ENCODE measurements around the gene DDIT4L.

The DDIT4L gene

GRCh38 chr4:100208459-100208858 is 18.2 kb upstream of the DDIT4L start:
- TF ChIP-seq REST (IDR thresholded peaks at IDR 0.05; ENCODE audit: insufficient read depth in 1 of 2, low read depth in 2 of 2, low read length in 2 of 2) (no peak), FOXP2 (optimal IDR thresholded peaks at IDR 0.05; ENCODE audit: borderline replicate concordance, extremely low read depth, extremely low read length, insufficient read depth) (no peak), SIN3A (IDR thresholded peaks at IDR 0.05; ENCODE audit: borderline replicate concordance, insufficient read depth, low read length) (no peak), POLR2AphosphoS5 (IDR thresholded peaks at IDR 0.05; ENCODE audit: low read depth, low read length) (no peak), TAF1 (IDR thresholded peaks at IDR 0.05; ENCODE audit: borderline replicate concordance, insufficient read depth, low read length) (no peak)

DNA sequence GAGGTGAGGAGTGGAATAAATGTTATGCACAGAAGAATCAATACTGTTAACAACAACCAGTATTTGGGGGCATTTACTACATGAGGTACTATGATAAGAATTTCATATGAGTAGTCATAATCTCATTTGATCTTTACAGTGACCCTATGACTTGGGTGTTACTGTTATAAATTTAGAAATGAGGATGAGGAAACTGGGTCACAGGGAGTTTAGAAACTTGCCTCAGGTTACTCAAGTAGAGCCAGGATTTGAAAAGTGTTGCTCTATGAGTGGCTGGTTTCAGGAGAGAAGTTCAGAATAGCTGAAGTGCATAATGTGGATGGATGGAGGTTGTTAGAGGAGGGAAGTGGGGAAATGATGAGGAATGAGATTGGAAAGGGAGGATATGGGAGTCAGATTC is 16.6 kb upstream of the DDIT4L start:
- TF ChIP-seq REST (IDR thresholded peaks at IDR 0.05; ENCODE audit: insufficient read depth in 1 of 2, low read depth in 2 of 2, low read length in 2 of 2) = no peak
- TF ChIP-seq POLR2AphosphoS5 (IDR thresholded peaks at IDR 0.05; ENCODE audit: low read depth, low read length) = no peak
- TF ChIP-seq FOXP2 (optimal IDR thresholded peaks at IDR 0.05; ENCODE audit: borderline replicate concordance, extremely low read depth, extremely low read length, insufficient read depth) = no peak
- no peak for TF ChIP-seq TAF1 (IDR thresholded peaks at IDR 0.05; ENCODE audit: borderline replicate concordance, insufficient read depth, low read length)
- no peak for TF ChIP-seq SIN3A (IDR thresholded peaks at IDR 0.05; ENCODE audit: borderline replicate concordance, insufficient read depth, low read length)

- no peak for TF ChIP-seq FOXP2 (optimal IDR thresholded peaks at IDR 0.05; ENCODE audit: borderline replicate concordance, extremely low read depth, extremely low read length, insufficient read depth)
- TF ChIP-seq REST (IDR thresholded peaks at IDR 0.05; ENCODE audit: insufficient read depth in 1 of 2, low read depth in 2 of 2, low read length in 2 of 2) = no peak
- no peak for TF ChIP-seq SIN3A (IDR thresholded peaks at IDR 0.05; ENCODE audit: borderline replicate concordance, insufficient read depth, low read length)
- no peak for TF ChIP-seq POLR2AphosphoS5 (IDR thresholded peaks at IDR 0.05; ENCODE audit: low read depth, low read length)
- no peak for TF ChIP-seq TAF1 (IDR thresholded peaks at IDR 0.05; ENCODE audit: borderline replicate concordance, insufficient read depth, low read length)
These were observed 7.8 kb upstream of the DDIT4L start for GRCh38 chr4:100198061-100198460.

DNA sequence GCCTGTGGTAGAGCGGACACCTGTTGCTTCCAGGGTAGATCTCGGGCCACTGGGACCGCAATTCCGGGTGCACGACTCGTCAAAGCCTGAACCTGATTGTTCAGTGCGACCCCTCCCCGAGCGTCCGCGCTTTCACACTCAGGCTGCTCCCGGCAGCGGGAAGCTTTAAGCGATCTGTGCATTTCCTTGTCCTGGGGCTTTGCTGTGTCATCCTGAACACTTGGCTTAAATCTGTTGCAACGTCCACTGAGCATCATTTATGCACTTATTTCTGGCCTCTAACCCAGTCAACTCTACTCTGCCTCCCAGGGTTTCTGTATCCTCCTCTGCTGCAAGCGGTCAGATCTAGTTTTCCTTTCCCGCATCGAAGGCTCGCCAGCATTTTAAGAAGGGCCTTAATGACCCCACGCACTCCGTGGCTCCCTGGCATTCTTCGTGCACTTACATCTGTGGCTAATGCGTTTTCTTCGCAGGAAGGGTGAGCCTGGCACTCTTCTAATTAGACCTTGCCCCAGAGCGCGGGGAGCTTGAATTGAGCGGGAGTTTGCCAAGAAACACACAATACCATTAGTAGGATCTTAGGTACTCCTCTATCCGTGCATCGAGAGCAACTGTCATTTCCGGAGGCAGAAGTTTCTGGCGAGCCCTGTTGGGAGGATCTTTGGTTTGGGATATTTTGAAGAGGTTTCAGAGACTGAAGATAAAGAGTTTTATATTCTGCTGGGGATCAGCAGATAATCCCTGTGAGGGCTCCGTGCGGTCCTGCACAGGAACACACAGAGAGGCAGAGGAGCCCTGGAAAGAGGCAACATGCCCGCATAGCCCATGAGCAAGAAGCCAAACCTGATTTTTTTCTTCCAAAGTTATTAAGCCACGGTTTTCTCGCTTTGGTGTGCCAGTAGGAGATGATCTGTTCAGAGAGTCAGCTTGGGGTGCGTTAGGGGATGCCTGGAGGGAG is 654 bp upstream of the DDIT4L start:
- TF ChIP-seq REST (IDR thresholded peaks at IDR 0.05; ENCODE audit: insufficient read depth in 1 of 2, low read depth in 2 of 2, low read length in 2 of 2) = no peak

Measured in PFSK-1 (cell line).